Common myeloid progenitor, CD34-positive (primary cell): Measurements from ENCODE around the gene GPR84.

Experiments
- CTCF ChIA-PET: fragments of 350-600 bp; sonication (Branson Sonifier 250); formaldehyde crosslinking; loops from one replicate; lab custom pipeline; 2021; ENCODE audit warnings: antibody characterized with exemption; lab: Charles Lee
- POLR2A ChIA-PET: fragments of 350-600 bp; sonication (Branson Sonifier 250); formaldehyde crosslinking; loops from one replicate; lab custom pipeline; 2021; ENCODE audit warnings: antibody characterized with exemption; lab: Charles Lee
- DNase-seq, 3 donors: peaks; one replicate each; pipeline versions ENCODE4 v3.0.0 to v3.0.0-alpha.2; 2013
- H3K27ac ChIP-seq, 2 experiments: 1 replicate in 1 of 2; 2 replicates in 1 of 2; pipeline ENCODE4 v1.7.0; 2013; ENCODE audit warnings: inconsistent platforms in 2 of 2, low read length in 2 of 2, mild to moderate bottlenecking in 2 of 2, low read depth in 1 of 2, moderate library complexity in 1 of 2; ENCODE audit not compliant: severe bottlenecking in 2 of 2, insufficient read depth in 1 of 2, poor library complexity in 1 of 2
- H3K27me3 ChIP-seq, 5 experiments: replicated peaks in 2 of 5; 1 replicate in 3 of 5; 2 replicates in 2 of 5; pipeline versions ENCODE4 v1.6.1 to v1.7.0; 2013; ENCODE audit warnings: low read length in 4 of 5, mild to moderate bottlenecking in 2 of 5, moderate library complexity in 2 of 5, inconsistent platforms in 1 of 5; ENCODE audit not compliant: insufficient read depth in 5 of 5, control insufficient read depth in 4 of 5
- H3K36me3 ChIP-seq, 4 experiments: 1 replicate in 2 of 4; 2 replicates in 2 of 4; pipeline versions ENCODE4 v1.6.1 to v1.7.0; 2013; ENCODE audit warnings: low read length in 3 of 4, control low read depth in 1 of 4, mild to moderate bottlenecking in 1 of 4; ENCODE audit not compliant: control insufficient read depth in 4 of 4, insufficient read depth in 4 of 4
- H3K4me1 ChIP-seq, 4 experiments: 1 replicate in 3 of 4; 2 replicates in 1 of 4; pipeline versions ENCODE4 v1.6.1 to v1.7.1; 2013; ENCODE audit warnings: low read length in 3 of 4, mild to moderate bottlenecking in 3 of 4, control low read depth in 1 of 4, inconsistent platforms in 1 of 4, moderate library complexity in 1 of 4; ENCODE audit not compliant: control insufficient read depth in 4 of 4, insufficient read depth in 4 of 4; ENCODE audit errors: control extremely low read depth in 1 of 4
- H3K4me3 ChIP-seq, 7 experiments: 1 replicate in 4 of 7; 2 replicates in 3 of 7; pipeline versions ENCODE4 v1.5.1 to v1.7.0; 2013; ENCODE audit warnings: mild to moderate bottlenecking in 7 of 7, low read length in 6 of 7, moderate library complexity in 6 of 7, inconsistent platforms in 2 of 7, low read depth in 2 of 7, control low read depth in 1 of 7; ENCODE audit not compliant: insufficient read depth in 4 of 7, control insufficient read depth in 1 of 7; ENCODE audit errors: extremely low read depth in 1 of 7
- H3K9me3 ChIP-seq, 5 experiments: 1 replicate in 4 of 5; 2 replicates in 1 of 5; pipeline versions ENCODE4 v1.6.1 to v1.7.1; 2013; ENCODE audit warnings: low read length in 4 of 5, mild to moderate bottlenecking in 2 of 5, inconsistent platforms in 1 of 5, low read depth in 1 of 5, moderate library complexity in 1 of 5; ENCODE audit not compliant: control insufficient read depth in 4 of 5, insufficient read depth in 2 of 5; ENCODE audit errors: control extremely low read depth in 1 of 5
- WGBS: methylation state at CpG from one replicate; pipeline ENCODE4 v1.1.5; 2013; ENCODE audit not compliant: insufficient coverage; 5-methylcytosine and 5-hydroxymethylcytosine counted together

Gene GPR84

GRCh38 chr12:54351341-54351740, 12.9 kb downstream of the GPR84 start:
- CTCF ChIA-PET: interaction anchor here (2.0 to 5.9 kb wide), 5 partner anchors 9 to 27 kb away, joined by 4 to 67 read pairs (median 22); partner anchors contain the start of gene COPZ1

GRCh38 chr12:54350743-54351142, 13.5 kb downstream of the GPR84 start:
- CTCF ChIA-PET: interaction anchor here (2.0 to 5.9 kb wide), 5 partner anchors 9 to 26 kb away, joined by 4 to 67 read pairs (median 22); partner anchors contain the start of gene COPZ1

More at GRCh38 chr12:54351341-54351740, 12.9 kb downstream of the GPR84 start:
- Histone ChIP-seq H3K4me1 (peaks cover 0 to 27% (median 21%) of the 10 kb centered on the region in 4 experiments), H3K9me3 (no peaks in the 10 kb centered on the region), H3K27ac (no peak overlapping the region), H3K4me3 (peak overlapping the region in 1 of 7 experiments; percentile 47), H3K27me3 (no peaks in the 10 kb centered on the region), H3K36me3 (peaks cover 4 to 45% (median 35%) of the 10 kb centered on the region in 4 experiments)
- DNase-seq: no peak
- WGBS: 94% methylated on average over 3 of the region's 4 CpGs
- POLR2A ChIA-PET: no interaction called here

GRCh38 chr12:54349679-54350078, 14.6 kb downstream of the GPR84 start:
- ChIA-PET POLR2A (no interaction called here), CTCF (interaction anchor here (1.0 to 5.9 kb wide), 5 partner anchors 7 to 93 kb away, joined by 3 to 67 read pairs (median 22); partner anchors contain the start of gene COPZ1)
- peaks cover 0 to 26% (median 20%) of the 10 kb centered on the region in 4 experiments for H3K4me1 ChIP-seq

More at GRCh38 chr12:54350743-54351142, 13.5 kb downstream of the GPR84 start:
- Histone ChIP-seq H3K27ac (no peak overlapping the region), H3K27me3 (no peaks in the 10 kb centered on the region), H3K4me3 (no peak overlapping the region), H3K4me1 (peaks cover 0 to 26% (median 20%) of the 10 kb centered on the region in 4 experiments), H3K36me3 (peaks cover 6 to 48% (median 35%) of the 10 kb centered on the region in 4 experiments), H3K9me3 (no peaks in the 10 kb centered on the region)
- no peak for DNase-seq
- WGBS: no CpG with 5 or more reads among the region's 3 CpGs
- POLR2A ChIA-PET: no interaction called here

GRCh38 chr12:54349036-54349435, 15.2 kb downstream of the GPR84 start:
- CTCF ChIA-PET: interaction anchor here (1.0 to 5.9 kb wide), 3 partner anchors 12 to 93 kb away, joined by 3 to 67 read pairs (median 31); no protein-coding TSS in a partner anchor
- POLR2A ChIA-PET: no interaction called here
- no peak overlapping the region for H3K4me3 ChIP-seq
- no peaks in the 10 kb centered on the region for H3K9me3 ChIP-seq
- H3K36me3 ChIP-seq: peaks cover 8 to 58% (median 44%) of the 10 kb centered on the region in 4 experiments
- no peaks in the 10 kb centered on the region for H3K27me3 ChIP-seq
- H3K4me1 ChIP-seq: peaks cover 0 to 26% (median 20%) of the 10 kb centered on the region in 4 experiments
- WGBS: 100% methylated on average over 3 of the region's 4 CpGs
- DNase-seq: no peak
- no peak overlapping the region for H3K27ac ChIP-seq

More at GRCh38 chr12:54349679-54350078, 14.6 kb downstream of the GPR84 start:
- DNase-seq: no peak
- Histone ChIP-seq H3K27ac (no peak overlapping the region), H3K9me3 (no peaks in the 10 kb centered on the region), H3K4me3 (no peak overlapping the region), H3K27me3 (no peaks in the 10 kb centered on the region), H3K36me3 (peaks cover 8 to 58% (median 43%) of the 10 kb centered on the region in 4 experiments)

- DNase-seq: no peak
- 95% methylated on average over 6 of the region's 9 CpGs for WGBS
- Histone ChIP-seq H3K4me1 (peaks cover 0 to 16% (median 6%) of the 10 kb centered on the region in 4 experiments), H3K4me3 (no peak overlapping the region), H3K9me3 (no peaks in the 10 kb centered on the region), H3K36me3 (peaks cover 12 to 53% (median 42%) of the 10 kb centered on the region in 4 experiments), H3K27me3 (no peaks in the 10 kb centered on the region), H3K27ac (no peak overlapping the region)
- CTCF ChIA-PET: interaction anchor here (0.7 to 7.5 kb wide), 15 partner anchors 9 to 98 kb away, joined by 3 to 52 read pairs (median 4); no protein-coding TSS in a partner anchor
- POLR2A ChIA-PET: no interaction called here
Observed at GRCh38 chr12:54341378-54342300, 22.6 kb downstream of the GPR84 start.

- WGBS: 94% methylated on average over 7 of the region's 7 CpGs
- no peak for DNase-seq
- Histone ChIP-seq H3K4me1 (peaks cover 0 to 16% (median 6%) of the 10 kb centered on the region in 4 experiments), H3K27ac (no peak overlapping the region), H3K9me3 (no peaks in the 10 kb centered on the region), H3K36me3 (peaks cover 10 to 47% (median 42%) of the 10 kb centered on the region in 4 experiments), H3K4me3 (no peak overlapping the region), H3K27me3 (no peaks in the 10 kb centered on the region)
- ChIA-PET CTCF (interaction anchor here (0.7 to 7.5 kb wide), 11 partner anchors 8 to 97 kb away, joined by 3 to 52 read pairs (median 6); no protein-coding TSS in a partner anchor), POLR2A (no interaction called here)
Observed at GRCh38 chr12:54340846-54341245, 23.4 kb downstream of the GPR84 start.
